Activated T-cell treated with anti-CD3 and anti-CD28 coated beads, Interleukin-2, amount 50 U/mL, for 24 hours (primary cell): Measurements from ENCODE around the gene TNFRSF4.
"Not testable (repeated sequence)": the region's sequence is repeated elsewhere in the genome, so short reads cannot be mapped to it uniquely, and the experiment has no call there.

Experiments used
- DNase-seq: peaks from one replicate; pipeline ENCODE4 v3.0.0-alpha.2; 2020
- H3K27ac Mint-ChIP-seq: 2 replicates; pipeline ENCODE4 v1.8.0; 2020; ENCODE audit warnings: mild to moderate bottlenecking, mixed read lengths
- H3K27me3 Mint-ChIP-seq: 2 replicates; pipeline ENCODE4 v1.8.0; 2020; ENCODE audit warnings: mixed read lengths
- H3K36me3 Mint-ChIP-seq: 2 replicates; pipeline ENCODE4 v1.8.0; 2020; ENCODE audit warnings: low read depth, mixed read lengths
- H3K4me1 Mint-ChIP-seq: 2 replicates; pipeline ENCODE4 v1.8.0; 2020; ENCODE audit warnings: low read depth, mixed read lengths
- H3K4me3 Mint-ChIP-seq: 2 replicates; pipeline ENCODE4 v1.8.0; 2020; ENCODE audit warnings: mild to moderate bottlenecking, moderate library complexity, mixed read lengths
- H3K9me3 Mint-ChIP-seq: 2 replicates; pipeline ENCODE4 v1.8.0; 2020; ENCODE audit warnings: mixed read lengths

Gene TNFRSF4

GRCh38 chr1:1197551-1198422 is 16.2 kb downstream of the TNFRSF4 start:
- Mint-ChIP-seq H3K9me3 (peaks cover 2% of the 10 kb centered on the region), H3K4me1 (peaks cover 12% of the 10 kb centered on the region), H3K4me3 (no peak overlapping the region), H3K36me3 (no peaks in the 10 kb centered on the region), H3K27ac (no peak overlapping the region), H3K27me3 (no peaks in the 10 kb centered on the region)
- peak; percentile 32 for DNase-seq

- no peak for DNase-seq
- Mint-ChIP-seq H3K9me3 (peaks cover 3% of the 10 kb centered on the region), H3K4me1 (peaks cover 12% of the 10 kb centered on the region), H3K4me3 (no peak overlapping the region), H3K27me3 (no peaks in the 10 kb centered on the region), H3K36me3 (no peaks in the 10 kb centered on the region), H3K27ac (no peak overlapping the region)
Observed at GRCh38 chr1:1197188-1197500, 16.8 kb downstream of the TNFRSF4 start.

- Mint-ChIP-seq H3K4me1 (peaks cover 12% of the 10 kb centered on the region), H3K27me3 (no peaks in the 10 kb centered on the region), H3K36me3 (no peaks in the 10 kb centered on the region), H3K27ac (peak overlapping the region; percentile 5), H3K4me3 (no peak overlapping the region), H3K9me3 (peaks cover 8% of the 10 kb centered on the region)
- DNase-seq, result peak; percentile 33
Observed at GRCh38 chr1:1196431-1197187, 17.3 kb downstream of the TNFRSF4 start.

- H3K9me3 Mint-ChIP-seq, H3K27me3 Mint-ChIP-seq: not testable (repeated sequence)
Observed at GRCh38 chr1:1195726-1196125, 18.2 kb downstream of the TNFRSF4 start.

GRCh38 chr1:1194723-1195122 is 19.2 kb downstream of the TNFRSF4 start:
- DNase-seq, result no peak
- peaks cover 8% of the 10 kb centered on the region for H3K9me3 Mint-ChIP-seq
- peaks cover 2% of the 10 kb centered on the region for H3K4me1 Mint-ChIP-seq
- no peaks in the 10 kb centered on the region for H3K27me3 Mint-ChIP-seq
- H3K36me3 Mint-ChIP-seq, result no peaks in the 10 kb centered on the region
- no peak overlapping the region for H3K4me3 Mint-ChIP-seq
- H3K27ac Mint-ChIP-seq, result no peak overlapping the region

More at GRCh38 chr1:1195726-1196125, 18.2 kb downstream of the TNFRSF4 start:
- not testable (repeated sequence) for H3K27ac Mint-ChIP-seq, H3K4me3 Mint-ChIP-seq, H3K36me3 Mint-ChIP-seq
- peak; percentile 22 for DNase-seq
- H3K4me1 Mint-ChIP-seq, result peaks cover 10% of the 10 kb centered on the region

GRCh38 chr1:1191734-1192133 is 22.2 kb downstream of the TNFRSF4 start:
- no peak for DNase-seq
- no peak overlapping the region for H3K4me3 Mint-ChIP-seq
- H3K9me3 Mint-ChIP-seq, result peaks cover 8% of the 10 kb centered on the region
- no peaks in the 10 kb centered on the region for H3K27me3 Mint-ChIP-seq
- no peaks in the 10 kb centered on the region for H3K36me3 Mint-ChIP-seq
- no peaks in the 10 kb centered on the region for H3K4me1 Mint-ChIP-seq
- peak overlapping the region; percentile 3 for H3K27ac Mint-ChIP-seq

GRCh38 chr1:1189111-1189510 is 24.8 kb downstream of the TNFRSF4 start:
- H3K4me1 Mint-ChIP-seq, result no peaks in the 10 kb centered on the region
- H3K4me3 Mint-ChIP-seq, result no peak overlapping the region
- no peaks in the 10 kb centered on the region for H3K27me3 Mint-ChIP-seq
- no peaks in the 10 kb centered on the region for H3K36me3 Mint-ChIP-seq
- peaks cover 5% of the 10 kb centered on the region for H3K9me3 Mint-ChIP-seq
- no peak overlapping the region for H3K27ac Mint-ChIP-seq
- no peak for DNase-seq

- Mint-ChIP-seq H3K36me3 (no peaks in the 10 kb centered on the region), H3K4me3 (no peak overlapping the region), H3K27me3 (no peaks in the 10 kb centered on the region), H3K4me1 (no peaks in the 10 kb centered on the region), H3K27ac (no peak overlapping the region), H3K9me3 (peaks cover 5% of the 10 kb centered on the region)
- no peak for DNase-seq
Observed at GRCh38 chr1:1187938-1188337, 26.0 kb downstream of the TNFRSF4 start.

GRCh38 chr1:1185101-1185765 is 28.7 kb downstream of the TNFRSF4 start:
- no peak overlapping the region for H3K4me3 Mint-ChIP-seq
- H3K9me3 Mint-ChIP-seq, result no peaks in the 10 kb centered on the region
- no peak for DNase-seq
- H3K36me3 Mint-ChIP-seq, result no peaks in the 10 kb centered on the region
- peaks cover 7% of the 10 kb centered on the region for H3K27me3 Mint-ChIP-seq
- no peak overlapping the region for H3K27ac Mint-ChIP-seq
- peaks cover 2% of the 10 kb centered on the region for H3K4me1 Mint-ChIP-seq

GRCh38 chr1:1183833-1184775 is 29.8 kb downstream of the TNFRSF4 start:
- no peak for DNase-seq
- H3K27me3 Mint-ChIP-seq, result peaks cover 7% of the 10 kb centered on the region
- peaks cover 2% of the 10 kb centered on the region for H3K4me1 Mint-ChIP-seq
- no peaks in the 10 kb centered on the region for H3K36me3 Mint-ChIP-seq
- H3K9me3 Mint-ChIP-seq, result no peaks in the 10 kb centered on the region
- H3K27ac Mint-ChIP-seq, result no peak overlapping the region
- no peak overlapping the region for H3K4me3 Mint-ChIP-seq

- DNase-seq, result no peak
- Mint-ChIP-seq H3K27ac (no peak overlapping the region), H3K36me3 (no peaks in the 10 kb centered on the region), H3K4me3 (no peak overlapping the region), H3K4me1 (peaks cover 2% of the 10 kb centered on the region), H3K9me3 (no peaks in the 10 kb centered on the region), H3K27me3 (peaks cover 7% of the 10 kb centered on the region)
Observed at GRCh38 chr1:1183221-1183747, 30.7 kb downstream of the TNFRSF4 start.

- H3K4me3 Mint-ChIP-seq, result no peak overlapping the region
Observed at GRCh38 chr1:1182491-1183220, 31.3 kb downstream of the TNFRSF4 start.

GRCh38 chr1:1181938-1182410 is 32.0 kb downstream of the TNFRSF4 start:
- no peaks in the 10 kb centered on the region for H3K36me3 Mint-ChIP-seq
- DNase-seq, result no peak

More at GRCh38 chr1:1182491-1183220, 31.3 kb downstream of the TNFRSF4 start:
- H3K27ac Mint-ChIP-seq, result no peak overlapping the region
- DNase-seq, result no peak
- no peaks in the 10 kb centered on the region for H3K36me3 Mint-ChIP-seq
- H3K4me1 Mint-ChIP-seq, result peaks cover 2% of the 10 kb centered on the region
- peaks cover 7% of the 10 kb centered on the region for H3K27me3 Mint-ChIP-seq
- no peaks in the 10 kb centered on the region for H3K9me3 Mint-ChIP-seq

More at GRCh38 chr1:1181938-1182410, 32.0 kb downstream of the TNFRSF4 start:
- H3K9me3 Mint-ChIP-seq, result no peaks in the 10 kb centered on the region
- no peak overlapping the region for H3K4me3 Mint-ChIP-seq
- H3K27ac Mint-ChIP-seq, result no peak overlapping the region
- peaks cover 2% of the 10 kb centered on the region for H3K4me1 Mint-ChIP-seq
- peaks cover 7% of the 10 kb centered on the region for H3K27me3 Mint-ChIP-seq
